Activated gamma-delta T cell treated with anti-CD3 and anti-CD28 coated beads, Interleukin-2, amount 50 U/mL, for 16 hours (primary cell): ENCODE data around the gene AGXT2.

Experiments used
- DNase-seq: peaks from one replicate; pipeline ENCODE4 v3.0.0-alpha.2; 2020; ENCODE audit warnings: low read depth

The AGXT2 gene

GRCh38 chr5:34967540-34967939 lies 80.2 kb downstream of the AGXT2 start:
- no peak for DNase-seq

- no peak for DNase-seq
Observed at GRCh38 chr5:34959323-34959722, 88.4 kb downstream of the AGXT2 start.

GRCh38 chr5:34957857-34958690 lies 89.7 kb downstream of the AGXT2 start:
- DNase-seq, result no peak

GRCh38 chr5:34957321-34957720 lies 90.4 kb downstream of the AGXT2 start:
- DNase-seq, result no peak
